ENCODE results near the gene CLDN16. TPM values are rescaled to one million over a fixed set of nuclear protein-coding genes. Genes with fewer than 3 reads are reported as not detected.

The CLDN16 gene
- polyA plus RNA-seq, 1 donor from 2014 or later = not detected

DNA sequence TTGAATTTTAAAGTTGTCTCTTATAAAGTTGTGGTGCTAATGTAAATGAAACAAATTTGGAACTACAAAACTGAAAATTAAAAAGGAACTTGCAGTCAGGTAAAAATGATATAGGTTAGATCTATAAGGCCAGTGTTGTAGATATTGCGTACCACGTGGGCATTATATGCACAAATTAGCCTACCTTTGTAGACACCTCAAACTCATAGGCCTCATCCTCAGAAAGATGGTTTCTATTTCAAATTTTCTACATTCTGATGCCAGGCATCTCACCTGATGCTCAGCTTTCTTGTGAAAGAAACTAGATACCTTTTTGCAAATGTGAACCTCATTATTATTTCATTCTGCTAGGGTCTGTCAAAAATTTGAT lies 36.1 kb downstream of the CLDN16 start:
- no peaks in the 10 kb centered on the region for H4K20me1 ChIP-seq (ENCODE audit: insufficient read depth)
- H3F3A ChIP-seq (ENCODE audit: insufficient read depth, low read length, poor library complexity, severe bottlenecking) = no peaks in the 10 kb centered on the region
- H3K4me2 ChIP-seq (ENCODE audit: low read length) = no peak overlapping the region
- H3K27ac ChIP-seq (ENCODE audit: low read length) = no peak overlapping the region
- H3K9me2 ChIP-seq (ENCODE audit: insufficient read depth, low read length) = no peaks in the 10 kb centered on the region
- no peaks in the 10 kb centered on the region for H3K79me2 ChIP-seq (replicated peaks; ENCODE audit: insufficient read depth, low read length)
- H3K9ac ChIP-seq (ENCODE audit: low read length) = no peak overlapping the region
- no peaks in the 10 kb centered on the region for H3K36me3 ChIP-seq (ENCODE audit: insufficient read depth, low read length)
- no peaks in the 10 kb centered on the region for H3K27me3 ChIP-seq (ENCODE audit: insufficient read depth, low read depth, low read length)
- H3K9me3 ChIP-seq (ENCODE audit: low read length) = no peaks in the 10 kb centered on the region
- H3K4me3 ChIP-seq (ENCODE audit: low read length) = no peak overlapping the region
- H2AFZ ChIP-seq (ENCODE audit: low read depth, low read length) = no peak overlapping the region
- TF ChIP-seq EZH2 (IDR thresholded peaks at IDR 0.05; ENCODE audit: borderline replicate concordance, insufficient read depth, low read length, poor library complexity, severe bottlenecking) (no peak), POLR2AphosphoS5 (IDR thresholded peaks at IDR 0.05) (no peak), TAF1 (IDR thresholded peaks at IDR 0.05; ENCODE audit: low read depth) (no peak), SMC3 (conservative IDR thresholded peaks at IDR 0.05; ENCODE audit: poor library complexity) (no peak), EP300 (conservative IDR thresholded peaks at IDR 0.05; ENCODE audit: poor library complexity, severe bottlenecking) (no peak), MXI1 (conservative IDR thresholded peaks at IDR 0.05; ENCODE audit: poor library complexity, severe bottlenecking) (no peak), RAD21 (conservative IDR thresholded peaks at IDR 0.05) (no peak)
- TF ChIP-seq, protein P1, sequence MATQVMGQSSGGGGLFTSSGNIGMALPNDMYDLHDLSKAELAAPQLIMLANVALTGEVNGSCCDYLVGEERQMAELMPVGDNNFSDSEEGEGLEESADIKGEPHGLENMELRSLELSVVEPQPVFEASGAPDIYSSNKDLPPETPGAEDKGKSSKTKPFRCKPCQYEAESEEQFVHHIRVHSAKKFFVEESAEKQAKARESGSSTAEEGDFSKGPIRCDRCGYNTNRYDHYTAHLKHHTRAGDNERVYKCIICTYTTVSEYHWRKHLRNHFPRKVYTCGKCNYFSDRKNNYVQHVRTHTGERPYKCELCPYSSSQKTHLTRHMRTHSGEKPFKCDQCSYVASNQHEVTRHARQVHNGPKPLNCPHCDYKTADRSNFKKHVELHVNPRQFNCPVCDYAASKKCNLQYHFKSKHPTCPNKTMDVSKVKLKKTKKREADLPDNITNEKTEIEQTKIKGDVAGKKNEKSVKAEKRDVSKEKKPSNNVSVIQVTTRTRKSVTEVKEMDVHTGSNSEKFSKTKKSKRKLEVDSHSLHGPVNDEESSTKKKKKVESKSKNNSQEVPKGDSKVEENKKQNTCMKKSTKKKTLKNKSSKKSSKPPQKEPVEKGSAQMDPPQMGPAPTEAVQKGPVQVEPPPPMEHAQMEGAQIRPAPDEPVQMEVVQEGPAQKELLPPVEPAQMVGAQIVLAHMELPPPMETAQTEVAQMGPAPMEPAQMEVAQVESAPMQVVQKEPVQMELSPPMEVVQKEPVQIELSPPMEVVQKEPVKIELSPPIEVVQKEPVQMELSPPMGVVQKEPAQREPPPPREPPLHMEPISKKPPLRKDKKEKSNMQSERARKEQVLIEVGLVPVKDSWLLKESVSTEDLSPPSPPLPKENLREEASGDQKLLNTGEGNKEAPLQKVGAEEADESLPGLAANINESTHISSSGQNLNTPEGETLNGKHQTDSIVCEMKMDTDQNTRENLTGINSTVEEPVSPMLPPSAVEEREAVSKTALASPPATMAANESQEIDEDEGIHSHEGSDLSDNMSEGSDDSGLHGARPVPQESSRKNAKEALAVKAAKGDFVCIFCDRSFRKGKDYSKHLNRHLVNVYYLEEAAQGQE (IDR thresholded peaks at IDR 0.05; ENCODE audit: borderline replicate concordance) = no peak
- TF ChIP-seq, protein P2, sequence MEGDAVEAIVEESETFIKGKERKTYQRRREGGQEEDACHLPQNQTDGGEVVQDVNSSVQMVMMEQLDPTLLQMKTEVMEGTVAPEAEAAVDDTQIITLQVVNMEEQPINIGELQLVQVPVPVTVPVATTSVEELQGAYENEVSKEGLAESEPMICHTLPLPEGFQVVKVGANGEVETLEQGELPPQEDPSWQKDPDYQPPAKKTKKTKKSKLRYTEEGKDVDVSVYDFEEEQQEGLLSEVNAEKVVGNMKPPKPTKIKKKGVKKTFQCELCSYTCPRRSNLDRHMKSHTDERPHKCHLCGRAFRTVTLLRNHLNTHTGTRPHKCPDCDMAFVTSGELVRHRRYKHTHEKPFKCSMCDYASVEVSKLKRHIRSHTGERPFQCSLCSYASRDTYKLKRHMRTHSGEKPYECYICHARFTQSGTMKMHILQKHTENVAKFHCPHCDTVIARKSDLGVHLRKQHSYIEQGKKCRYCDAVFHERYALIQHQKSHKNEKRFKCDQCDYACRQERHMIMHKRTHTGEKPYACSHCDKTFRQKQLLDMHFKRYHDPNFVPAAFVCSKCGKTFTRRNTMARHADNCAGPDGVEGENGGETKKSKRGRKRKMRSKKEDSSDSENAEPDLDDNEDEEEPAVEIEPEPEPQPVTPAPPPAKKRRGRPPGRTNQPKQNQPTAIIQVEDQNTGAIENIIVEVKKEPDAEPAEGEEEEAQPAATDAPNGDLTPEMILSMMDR (IDR thresholded peaks at IDR 0.05; ENCODE audit: poor library complexity, severe bottlenecking) = no peak

DNA sequence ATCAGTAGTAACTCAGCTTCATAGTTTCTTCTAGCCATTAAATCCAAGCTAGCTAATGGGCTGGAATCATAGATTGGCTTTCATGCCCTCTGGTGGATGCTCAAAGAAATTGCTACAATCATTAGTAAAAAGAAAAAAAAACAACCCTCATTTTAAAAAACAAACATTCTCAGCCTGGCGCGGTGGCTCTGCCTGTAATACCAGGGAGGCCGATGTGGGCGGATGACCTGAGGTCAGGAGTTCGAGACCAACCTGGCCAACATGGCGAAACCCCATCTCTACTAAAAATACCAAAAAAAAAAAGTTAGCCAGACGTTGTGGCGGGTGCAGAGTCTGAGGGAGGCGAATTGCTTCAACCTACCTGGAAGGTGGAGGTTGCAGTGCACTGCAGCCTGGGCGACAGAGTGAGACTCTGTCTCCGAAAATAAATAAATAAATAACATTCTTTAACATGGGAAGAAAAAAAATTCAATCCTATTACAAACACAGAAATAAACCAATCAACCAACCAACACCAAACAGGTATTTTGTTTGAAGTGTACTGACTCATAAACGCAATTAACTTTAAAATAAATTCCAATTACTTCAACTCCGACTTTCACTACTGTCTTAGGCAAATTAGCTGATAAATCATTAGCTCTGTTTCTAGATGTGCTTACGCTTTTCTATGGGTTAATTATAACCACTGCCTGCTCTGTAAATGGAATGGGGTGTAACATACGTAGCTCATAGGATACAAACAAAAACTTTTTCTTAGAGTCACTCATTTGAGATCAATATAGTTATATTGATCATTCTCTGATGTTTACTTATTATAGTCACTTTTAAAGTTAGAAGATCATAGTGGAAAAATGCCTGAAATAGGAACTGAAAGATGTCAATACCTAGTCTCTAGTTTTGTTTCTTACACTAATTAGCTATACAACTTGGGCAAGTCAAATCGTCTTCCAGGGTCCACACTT lies 36.8 kb downstream of the CLDN16 start:
- no peaks in the 10 kb centered on the region for H3F3A ChIP-seq (ENCODE audit: insufficient read depth, low read length, poor library complexity, severe bottlenecking)
- no peak overlapping the region for H3K27ac ChIP-seq (ENCODE audit: low read length)
- no peak overlapping the region for H2AFZ ChIP-seq (ENCODE audit: low read depth, low read length)
- H4K20me1 ChIP-seq (ENCODE audit: insufficient read depth) = no peaks in the 10 kb centered on the region
- no peaks in the 10 kb centered on the region for H3K36me3 ChIP-seq (ENCODE audit: insufficient read depth, low read length)
- H3K27me3 ChIP-seq (ENCODE audit: insufficient read depth, low read depth, low read length) = no peaks in the 10 kb centered on the region
- TF ChIP-seq SMC3 (conservative IDR thresholded peaks at IDR 0.05; ENCODE audit: poor library complexity) (peak; percentile 77), EZH2 (IDR thresholded peaks at IDR 0.05; ENCODE audit: borderline replicate concordance, insufficient read depth, low read length, poor library complexity, severe bottlenecking) (no peak), RAD21 (conservative IDR thresholded peaks at IDR 0.05) (peak; percentile 68)
- TF ChIP-seq, protein P2 (IDR thresholded peaks at IDR 0.05; ENCODE audit: poor library complexity, severe bottlenecking) = peak; percentile 71
- H3K9me2 ChIP-seq (ENCODE audit: insufficient read depth, low read length) = no peaks in the 10 kb centered on the region
- no peak overlapping the region for H3K4me2 ChIP-seq (ENCODE audit: low read length)
- H3K9ac ChIP-seq (ENCODE audit: low read length) = no peak overlapping the region
- no peaks in the 10 kb centered on the region for H3K79me2 ChIP-seq (replicated peaks; ENCODE audit: insufficient read depth, low read length)
- H3K9me3 ChIP-seq (ENCODE audit: low read length) = no peaks in the 10 kb centered on the region
- no peak overlapping the region for H3K4me3 ChIP-seq (ENCODE audit: low read length)

Data from neural cell (in vitro differentiated cells).